Mucosa of rectum (tissue), 2 donors: ENCODE measurements around the gene RGS1.

Experiments
- H3K27ac ChIP-seq, 2 donors: one replicate each; pipeline ENCODE4 v1.7.0; 2013; ENCODE audit warnings: inconsistent platforms in 2 of 2, low read depth in 2 of 2, low read length in 2 of 2
- H3K27me3 ChIP-seq, 2 donors: one replicate each; pipeline ENCODE4 v1.7.0; 2013; ENCODE audit warnings: low read length in 2 of 2; ENCODE audit not compliant: control insufficient read depth in 2 of 2, insufficient read depth in 2 of 2
- H3K36me3 ChIP-seq, 2 donors: one replicate each; pipeline ENCODE4 v1.7.0; 2013; ENCODE audit warnings: low read length in 2 of 2; ENCODE audit not compliant: control insufficient read depth in 2 of 2, insufficient read depth in 2 of 2
- H3K4me1 ChIP-seq, 2 donors: one replicate each; pipeline ENCODE4 v1.7.0; 2013; ENCODE audit warnings: low read length in 2 of 2, mild to moderate bottlenecking in 1 of 2; ENCODE audit not compliant: control insufficient read depth in 2 of 2, insufficient read depth in 2 of 2
- H3K4me3 ChIP-seq, 2 donors: one replicate each; pipeline ENCODE4 v1.7.0; 2013; ENCODE audit warnings: low read length in 2 of 2
- H3K9ac ChIP-seq, 2 donors: one replicate each; pipeline ENCODE4 v1.7.0; 2013; ENCODE audit warnings: low read length in 2 of 2, low read depth in 1 of 2, mild to moderate bottlenecking in 1 of 2
- H3K9me3 ChIP-seq, 2 donors: one replicate each; pipeline ENCODE4 v1.7.0; 2013; ENCODE audit warnings: low read length in 2 of 2; ENCODE audit not compliant: control insufficient read depth in 2 of 2
- donor health status: healthy.
- donor health status: Normal muscosa, but diverticular disease.

Gene RGS1

GRCh38 chr1:192601143-192601542, 25.6 kb downstream of the RGS1 start:
- no peak overlapping the region for H3K4me3 ChIP-seq
- no peaks in the 10 kb centered on the region for H3K4me1 ChIP-seq
- H3K9ac ChIP-seq, result no peak overlapping the region
- no peak overlapping the region for H3K27ac ChIP-seq
- no peaks in the 10 kb centered on the region for H3K36me3 ChIP-seq
- H3K9me3 ChIP-seq, result no peaks in the 10 kb centered on the region
- no peaks in the 10 kb centered on the region for H3K27me3 ChIP-seq

- Histone ChIP-seq H3K27ac (no peak overlapping the region), H3K27me3 (no peaks in the 10 kb centered on the region), H3K36me3 (no peaks in the 10 kb centered on the region), H3K4me1 (no peaks in the 10 kb centered on the region), H3K9ac (no peak overlapping the region), H3K9me3 (no peaks in the 10 kb centered on the region), H3K4me3 (no peak overlapping the region)
These were observed 26.0 kb downstream of the RGS1 start for GRCh38 chr1:192601567-192601966.

GRCh38 chr1:192602757-192603156, 27.2 kb downstream of the RGS1 start:
- no peak overlapping the region for H3K27ac ChIP-seq
- no peaks in the 10 kb centered on the region for H3K36me3 ChIP-seq
- H3K9ac ChIP-seq, result no peak overlapping the region
- H3K9me3 ChIP-seq, result no peaks in the 10 kb centered on the region
- H3K4me1 ChIP-seq, result no peaks in the 10 kb centered on the region
- H3K27me3 ChIP-seq, result no peaks in the 10 kb centered on the region
- H3K4me3 ChIP-seq, result no peak overlapping the region

GRCh38 chr1:192603218-192603787, 27.7 kb downstream of the RGS1 start:
- no peaks in the 10 kb centered on the region for H3K27me3 ChIP-seq
- no peak overlapping the region for H3K9ac ChIP-seq
- no peaks in the 10 kb centered on the region for H3K36me3 ChIP-seq
- H3K27ac ChIP-seq, result no peak overlapping the region
- no peaks in the 10 kb centered on the region for H3K4me1 ChIP-seq
- H3K4me3 ChIP-seq, result no peak overlapping the region
- no peaks in the 10 kb centered on the region for H3K9me3 ChIP-seq

- no peaks in the 10 kb centered on the region for H3K4me1 ChIP-seq
- H3K36me3 ChIP-seq, result no peaks in the 10 kb centered on the region
- H3K9me3 ChIP-seq, result no peaks in the 10 kb centered on the region
- no peak overlapping the region for H3K27ac ChIP-seq
- H3K9ac ChIP-seq, result no peak overlapping the region
- H3K27me3 ChIP-seq, result no peaks in the 10 kb centered on the region
- H3K4me3 ChIP-seq, result no peak overlapping the region
These were observed 29.5 kb downstream of the RGS1 start for GRCh38 chr1:192604979-192605620.

GRCh38 chr1:192608671-192609070, 33.1 kb downstream of the RGS1 start:
- Histone ChIP-seq H3K27ac (no peak overlapping the region), H3K36me3 (no peaks in the 10 kb centered on the region), H3K27me3 (no peaks in the 10 kb centered on the region), H3K4me1 (no peaks in the 10 kb centered on the region), H3K4me3 (no peak overlapping the region), H3K9ac (no peak overlapping the region), H3K9me3 (no peaks in the 10 kb centered on the region)

- no peaks in the 10 kb centered on the region for H3K27me3 ChIP-seq
- H3K36me3 ChIP-seq, result no peaks in the 10 kb centered on the region
- no peak overlapping the region for H3K9ac ChIP-seq
- H3K4me1 ChIP-seq, result no peaks in the 10 kb centered on the region
- no peaks in the 10 kb centered on the region for H3K9me3 ChIP-seq
- H3K27ac ChIP-seq, result peak overlapping the region in 1 of 2 donors; percentile 13
- no peak overlapping the region for H3K4me3 ChIP-seq
These were observed 33.8 kb downstream of the RGS1 start for GRCh38 chr1:192609110-192610079.

GRCh38 chr1:192610112-192610889, 34.7 kb downstream of the RGS1 start:
- Histone ChIP-seq H3K27me3 (no peaks in the 10 kb centered on the region), H3K4me3 (no peak overlapping the region), H3K9ac (no peak overlapping the region), H3K27ac (no peak overlapping the region), H3K9me3 (no peaks in the 10 kb centered on the region), H3K4me1 (no peaks in the 10 kb centered on the region), H3K36me3 (no peaks in the 10 kb centered on the region)

GRCh38 chr1:192615055-192615454, 39.5 kb downstream of the RGS1 start:
- H3K36me3 ChIP-seq, result no peaks in the 10 kb centered on the region
- H3K9ac ChIP-seq, result no peak overlapping the region
- no peak overlapping the region for H3K4me3 ChIP-seq
- no peaks in the 10 kb centered on the region for H3K4me1 ChIP-seq
- no peaks in the 10 kb centered on the region for H3K9me3 ChIP-seq
- H3K27ac ChIP-seq, result no peak overlapping the region
- H3K27me3 ChIP-seq, result no peaks in the 10 kb centered on the region
